Measurements from ENCODE around the gene GUSB. TPM values are rescaled to one million over a fixed set of nuclear protein-coding genes. Genes with fewer than 3 reads are reported as not detected.
A peak's percentile ranks its signal among the peaks of the same experiment; 100 is the strongest.
"Not testable (repeated sequence)": the region's sequence is repeated elsewhere in the genome, so short reads cannot be mapped to it uniquely, and the experiment has no call there.

Gene GUSB
- polyA plus RNA-seq, 2 of the 4 experiments (the other 2 are of a cell fraction) = 32.3 TPM

- FAIRE-seq (no peak), ATAC-seq (no peak), DNase-seq (ENCODE audit: low read depth in 1 of 2, low spot score in 1 of 2) (no peak)
- TF ChIP-seq HOXA7 (CRISPR knock-in tag; IDR thresholded peaks at IDR 0.05) (no peak), PBX3 (IDR thresholded peaks at IDR 0.05) (no peak), ESRRA (IDR thresholded peaks at IDR 0.05; ENCODE audit: borderline replicate concordance, low read length) (no peak), BHLHE40 (IDR thresholded peaks at IDR 0.05; ENCODE audit: low read depth, low read length) (no peak)
- POLR2A ChIA-PET = no interaction called here
- Histone ChIP-seq H3K4me1 (no peaks in the 10 kb centered on the region), H3K4me2 (no peak overlapping the region), H3K9me3 (no peaks in the 10 kb centered on the region), H3K27ac (no peak overlapping the region), H3K4me3 (no peak overlapping the region)
- 96% methylated on average over 4 of the region's 4 CpGs for WGBS (ENCODE audit: missing lambda C conversion rate)
- CTCF ChIA-PET = no interaction called here
Measured at GRCh38 chr7:65992526-65992925, 10.5 kb upstream of the GUSB start.

GRCh38 chr7:65991829-65992228 lies 9.8 kb upstream of the GUSB start:
- POLR2A ChIA-PET; H3K9me3 ChIP-seq; CTCF ChIA-PET; H3K27ac ChIP-seq; H3K4me3 ChIP-seq; DNase-seq (ENCODE audit: low read depth in 1 of 2, low spot score in 1 of 2); H3K4me2 ChIP-seq; FAIRE-seq; ATAC-seq; H3K4me1 ChIP-seq: not testable (repeated sequence)
- WGBS (ENCODE audit: missing lambda C conversion rate) = 84% methylated on average over 5 of the region's 5 CpGs
- TF ChIP-seq ZC3H11A (IDR thresholded peaks at IDR 0.05) = peak; percentile 83

- no peak for FAIRE-seq
- TF ChIP-seq USF2 (IDR thresholded peaks at IDR 0.05) (no peak), ATOH8 (CRISPR knock-in tag; IDR thresholded peaks at IDR 0.05; ENCODE audit: low read depth) (no peak), HOXB13 (CRISPR knock-in tag; IDR thresholded peaks at IDR 0.05; ENCODE audit: low read depth) (no peak), CBX8 (IDR thresholded peaks at IDR 0.05) (no peak), JUNB (IDR thresholded peaks at IDR 0.05) (no peak), E2F6 (IDR thresholded peaks at IDR 0.05; ENCODE audit: borderline replicate concordance, low read depth) (no peak), SREBF2 (IDR thresholded peaks at IDR 0.05) (no peak), TFCP2L1 (CRISPR knock-in tag; IDR thresholded peaks at IDR 0.05) (no peak), MAZ (IDR thresholded peaks at IDR 0.05; ENCODE audit: borderline replicate concordance, low read depth, low read length) (no peak), ZC3H11A (IDR thresholded peaks at IDR 0.05) (no peak), BHLHE40 (IDR thresholded peaks at IDR 0.05; ENCODE audit: low read depth, low read length) (no peak), RAD21 (conservative IDR thresholded peaks at IDR 0.05 in 1 of 2, IDR thresholded peaks at IDR 0.05 in 1 of 2) (no peak), FOSB (CRISPR knock-in tag; IDR thresholded peaks at IDR 0.05) (no peak), HDAC2 (IDR thresholded peaks at IDR 0.05) (no peak)
Measured at GRCh38 chr7:65989694-65990080, 7.7 kb upstream of the GUSB start.

GRCh38 chr7:65988503-65988902 lies 6.5 kb upstream of the GUSB start:
- DNase-seq (ENCODE audit: low read depth in 1 of 2, low spot score in 1 of 2); H3K27ac ChIP-seq; FAIRE-seq; H3K4me2 ChIP-seq; H3K9me3 ChIP-seq; POLR2A ChIA-PET; H3K4me3 ChIP-seq; CTCF ChIA-PET; ATAC-seq: not testable (repeated sequence)
- 75% methylated on average over 1 of the region's 1 CpG for WGBS (ENCODE audit: missing lambda C conversion rate)
- H3K4me1 ChIP-seq = peaks cover 13% of the 10 kb centered on the region

More at GRCh38 chr7:65989694-65990080, 7.7 kb upstream of the GUSB start:
- CTCF ChIA-PET = interaction anchor here (0.8 kb wide), 1 partner anchor 42 kb away, joined by 3 read pairs; no protein-coding TSS in a partner anchor
- Histone ChIP-seq H3K9me3 (no peaks in the 10 kb centered on the region), H3K4me2 (no peak overlapping the region), H3K27ac (no peak overlapping the region), H3K4me3 (no peak overlapping the region), H3K4me1 (peaks cover 3% of the 10 kb centered on the region; the same call in 2 of the 3 replicates)
- DNase-seq (ENCODE audit: low read depth in 1 of 2, low spot score in 1 of 2) (no peak), ATAC-seq (no peak)
- POLR2A ChIA-PET = no interaction called here
- 26% methylated on average over 3 of the region's 3 CpGs for WGBS (ENCODE audit: missing lambda C conversion rate)
